ENCODE measurements around the gene C15orf62. TPM values are rescaled to one million over a fixed set of nuclear protein-coding genes. Genes with fewer than 3 reads are reported as not detected.

C15orf62 gene
- total and polyA plus RNA-seq, 11 donors: 0.06 to 1.1 (median 0.18) TPM; not detected in 3

Other genes starting within 250 kb of the C15orf62 start
- gene CCDC32, start 204.9 kb upstream of the C15orf62 start, total RNA-seq: 10 to 100 TPM; 13.0 to 38.2 (median 23.6) TPM
- 10 to 100 TPM; 28.2 to 34.8 TPM for gene CCDC32, start 204.9 kb upstream of the C15orf62 start, polyA plus RNA-seq
- 10 to 100 TPM in 2 of 9 donors, 1 to 10 TPM in 7; 5.8 to 11.0 (median 9.0) TPM for gene RPUSD2, start 200.7 kb upstream of the C15orf62 start, total RNA-seq
- 1 to 10 TPM; 8.5 to 9.0 TPM for gene RPUSD2, start 200.7 kb upstream of the C15orf62 start, polyA plus RNA-seq
- gene KNL1, start 175.7 kb upstream of the C15orf62 start, total RNA-seq: 1 to 10 TPM in 4 of 9 donors, under 1 TPM in 4, not detected in 1; 0.11 to 5.9 (median 1.0) TPM
- gene KNL1, start 175.7 kb upstream of the C15orf62 start, polyA plus RNA-seq: under 1 TPM; 0.04 to 0.07 TPM
- 1 to 10 TPM in 3 of 9 donors, under 1 TPM in 4, not detected in 2; 0.48 to 3.9 (median 0.65) TPM for gene RAD51, start 74.8 kb upstream of the C15orf62 start, total RNA-seq
- gene RAD51, start 74.8 kb upstream of the C15orf62 start, polyA plus RNA-seq: under 1 TPM; 0.15 to 0.36 TPM
- 10 to 100 TPM; 12.0 to 22.9 (median 18.5) TPM for gene RMDN3, start 14.7 kb upstream of the C15orf62 start, total RNA-seq
- 10 to 100 TPM; 14.0 to 26.2 TPM for gene RMDN3, start 14.7 kb upstream of the C15orf62 start, polyA plus RNA-seq
- 10 to 100 TPM in 2 of 9 donors, 1 to 10 TPM in 7; 1.6 to 24.0 (median 6.6) TPM for gene GCHFR, start 5.9 kb upstream of the C15orf62 start, total RNA-seq
- gene GCHFR, start 5.9 kb upstream of the C15orf62 start, polyA plus RNA-seq: 10 to 100 TPM in 1 of 2 donors, 1 to 10 TPM in 1; 5.1 to 12.7 TPM
- gene ZFYVE19, start 37.1 kb downstream of the C15orf62 start, total RNA-seq: 10 to 100 TPM; 11.9 to 27.1 (median 18.8) TPM
- gene ZFYVE19, start 37.1 kb downstream of the C15orf62 start, polyA plus RNA-seq: 10 to 100 TPM; 10.5 to 18.9 TPM
- 10 to 100 TPM in 8 of 9 donors, 1 to 10 TPM in 1; 7.6 to 19.7 (median 14.7) TPM for gene DNAJC17, start 37.5 kb downstream of the C15orf62 start, total RNA-seq
- 10 to 100 TPM; 29.1 to 29.9 TPM for gene DNAJC17, start 37.5 kb downstream of the C15orf62 start, polyA plus RNA-seq
- not detected for gene PPP1R14D, start 58.7 kb downstream of the C15orf62 start, total RNA-seq
- not detected for gene PPP1R14D, start 58.7 kb downstream of the C15orf62 start, polyA plus RNA-seq
- 1 to 10 TPM in 3 of 9 donors, under 1 TPM in 5, not detected in 1; 0.20 to 3.4 (median 0.76) TPM for gene SPINT1, start 74.1 kb downstream of the C15orf62 start, total RNA-seq
- gene SPINT1, start 74.1 kb downstream of the C15orf62 start, polyA plus RNA-seq: under 1 TPM; 0.11 to 0.39 TPM
- gene RHOV, start 104.3 kb downstream of the C15orf62 start, total RNA-seq: not detected
- gene RHOV, start 104.3 kb downstream of the C15orf62 start, polyA plus RNA-seq: not detected
- gene VPS18, start 124.5 kb downstream of the C15orf62 start, total RNA-seq: 10 to 100 TPM; 18.0 to 29.2 (median 23.1) TPM
- gene VPS18, start 124.5 kb downstream of the C15orf62 start, polyA plus RNA-seq: 10 to 100 TPM; 14.7 to 21.3 TPM
- 10 to 100 TPM in 6 of 9 donors, 1 to 10 TPM in 3; 4.7 to 20.8 (median 13.5) TPM for gene DLL4, start 159.4 kb downstream of the C15orf62 start, total RNA-seq
- 10 to 100 TPM in 1 of 2 donors, 1 to 10 TPM in 1; 6.8 to 11.1 TPM for gene DLL4, start 159.4 kb downstream of the C15orf62 start, polyA plus RNA-seq
- 1 to 10 TPM in 6 of 9 donors, under 1 TPM in 3; 0.72 to 5.3 (median 1.8) TPM for gene CHAC1, start 183.5 kb downstream of the C15orf62 start, total RNA-seq
- 1 to 10 TPM; 2.4 to 6.1 TPM for gene CHAC1, start 183.5 kb downstream of the C15orf62 start, polyA plus RNA-seq

Data from heart left ventricle (tissue), 11 donors.